Keratinocyte (primary cell): ENCODE measurements around the gene OR2H2. TPM values are rescaled to one million over a fixed set of nuclear protein-coding genes. Genes with fewer than 3 reads are reported as not detected.

Source experiments
- DNase-seq: peaks from one replicate; pipeline ENCODE4 v3.0.0-alpha.2; 2011; ENCODE audit warnings: low read depth, missing footprints, low spot score
- FAIRE-seq: peaks from 2 replicates; lab custom pipeline; 2011; peaks lifted over from hg19 to GRCh38; lab: Jason Lieb, UNC
- H2AFZ ChIP-seq: 2 replicates; pipeline ENCODE4 v1.6.0; 2012; ENCODE audit warnings: low read length, control low read depth, inconsistent platforms; ENCODE audit not compliant: control insufficient read depth
- H3K27ac ChIP-seq: 2 replicates; pipeline ENCODE4 v1.5.1; 2011; ENCODE audit warnings: low read length; ENCODE audit not compliant: control insufficient read depth, insufficient read depth
- H3K27me3 ChIP-seq: 3 replicates; pipeline ENCODE4 v1.6.0; 2011; ENCODE audit warnings: low read length; ENCODE audit not compliant: control insufficient read depth, insufficient read depth; ENCODE audit errors: extremely low read depth
- H3K36me3 ChIP-seq, 2 experiments: 2 replicates in 1 of 2; 3 replicates in 1 of 2; pipeline ENCODE4 v1.5.1; 2011; ENCODE audit warnings: low read length in 2 of 2, mild to moderate bottlenecking in 1 of 2; ENCODE audit not compliant: control insufficient read depth in 2 of 2, insufficient read depth in 2 of 2; ENCODE audit errors: extremely low read depth in 1 of 2
- H3K4me1 ChIP-seq: 3 replicates; pipeline ENCODE4 v1.5.1; 2011; ENCODE audit warnings: low read length; ENCODE audit not compliant: control insufficient read depth, insufficient read depth; ENCODE audit errors: extremely low read depth
- H3K4me2 ChIP-seq: 3 replicates; pipeline ENCODE4 v1.6.0; 2011; ENCODE audit warnings: low read depth, low read length; ENCODE audit not compliant: control insufficient read depth, insufficient read depth; ENCODE audit errors: extremely low read depth
- H3K4me3 ChIP-seq, 3 experiments: fragments of 200-600 bp in 1 of 3; sonication (generic) in 1 of 3; 2 replicates in 2 of 3; 3 replicates in 1 of 3; pipeline ENCODE4 v1.5.1; 2011 to 2016; ENCODE audit warnings: low read length in 3 of 3, mild to moderate bottlenecking in 3 of 3, control low read depth in 2 of 3, inconsistent platforms in 1 of 3, low read depth in 1 of 3, mixed read lengths in 1 of 3, mixed run types in 1 of 3, moderate library complexity in 1 of 3; ENCODE audit not compliant: control insufficient read depth in 2 of 3, insufficient read depth in 2 of 3; ENCODE audit errors: extremely low read depth in 1 of 3
- H3K79me2 ChIP-seq: 2 replicates; pipeline ENCODE4 v1.6.0; 2012; ENCODE audit warnings: low read length; ENCODE audit not compliant: control insufficient read depth, insufficient read depth
- H3K9ac ChIP-seq: 3 replicates; pipeline ENCODE4 v1.6.0; 2011; ENCODE audit warnings: low read length; ENCODE audit not compliant: control insufficient read depth, insufficient read depth; ENCODE audit errors: extremely low read depth
- H3K9me1 ChIP-seq: 3 replicates; pipeline ENCODE4 v1.6.0; 2011; ENCODE audit warnings: low read length; ENCODE audit not compliant: control insufficient read depth, insufficient read depth; ENCODE audit errors: extremely low read depth
- H3K9me3 ChIP-seq: 2 replicates; pipeline ENCODE4 v1.5.1; 2012; ENCODE audit warnings: low read depth, low read length; ENCODE audit not compliant: control insufficient read depth
- H4K20me1 ChIP-seq: 3 replicates; pipeline ENCODE4 v1.6.0; 2011; ENCODE audit warnings: low read length; ENCODE audit not compliant: control insufficient read depth, insufficient read depth; ENCODE audit errors: extremely low read depth
- EZH2 ChIP-seq: IDR thresholded peaks from one replicate; pipeline ENCODE4 v1.6.1; 2012; ENCODE audit warnings: inconsistent platforms, mild to moderate bottlenecking, low read length, moderate library complexity
- dilution Hi-C: fragments of 300-500 bp; cut with MboI; formaldehyde crosslinking; loops from one replicate; pipeline ENCODE4 v1.7.0; 2020; ENCODE audit warnings: low sequenced_read_pairs; ENCODE audit not compliant: extremely low pct_ligation_motif_present
- polyA plus RNA-seq, 5 experiments: library from polyadenylated mRNA; depleted of rRNA in 3 of 5; stranded (reverse) in 3 of 5; stranded (forward) in 1 of 5; unstranded in 1 of 5; fragments of >200 nt; gene quantifications; 1 replicate in 1 of 5; 2 replicates in 3 of 5; 3 replicates in 1 of 5; pipeline versions ENCODE4 v1.2.1 to v1.2.3, GENCODE V29; 2011 to 2012; ENCODE audit warnings: missing spikeins in 2 of 5, low read depth in 1 of 5, low replicate concordance in 1 of 5
- TF ChIP-seq, protein P1 (sequence below), 3 experiments: IDR thresholded peaks in 1 of 3; conservative IDR thresholded peaks in 1 of 3; optimal IDR thresholded peaks in 1 of 3; 2 replicates in 2 of 3; 3 replicates in 1 of 3; pipeline versions ENCODE3 to v1.5.1; 2011; ENCODE audit warnings: low read length in 3 of 3, mild to moderate bottlenecking in 3 of 3, moderate library complexity in 2 of 3, control low read depth in 1 of 3, inconsistent platforms in 1 of 3; ENCODE audit not compliant: insufficient read depth in 2 of 3; ENCODE audit errors: extremely low read depth in 1 of 3

The OR2H2 gene
- polyA plus RNA-seq, 1 donor (not counting 4 experiments of a cell fraction or from before 2014, with no cell fraction given): not detected

DNA sequence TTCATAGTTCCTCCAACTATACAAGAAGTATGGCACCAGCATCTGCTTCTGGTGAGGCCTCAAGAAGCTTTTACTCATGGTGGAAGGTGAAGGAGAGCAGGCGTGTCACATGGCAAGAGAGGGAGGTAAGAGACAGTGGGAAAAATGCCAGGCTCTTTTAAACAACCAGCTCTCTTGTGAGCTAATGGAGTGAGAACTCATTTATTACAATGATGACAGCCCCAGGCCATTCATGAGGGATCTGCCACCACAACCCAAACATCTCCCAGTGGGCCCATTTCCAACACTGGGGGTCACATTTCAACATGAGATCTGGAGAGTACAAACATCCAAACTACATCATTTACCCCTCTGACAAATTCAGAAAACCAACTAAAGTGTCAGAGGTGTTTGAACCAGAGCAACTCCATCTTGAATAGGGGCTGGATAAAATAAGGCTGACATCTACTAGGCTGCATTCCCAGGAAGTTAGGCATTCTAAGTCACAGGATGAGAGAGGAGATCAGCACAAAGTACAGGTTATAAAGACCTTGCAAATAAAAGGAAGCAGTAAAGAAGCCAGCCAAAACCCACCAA, 23.2 kb upstream of the OR2H2 start:
- Histone ChIP-seq H3K9me1 (no peaks in the 10 kb centered on the region), H3K4me2 (no peak overlapping the region), H3K4me1 (no peaks in the 10 kb centered on the region), H3K9ac (no peak overlapping the region), H3K79me2 (no peaks in the 10 kb centered on the region), H3K27ac (no peak overlapping the region), H3K36me3 (no peaks in the 10 kb centered on the region), H3K9me3 (no peaks in the 10 kb centered on the region), H2AFZ (no peak overlapping the region), H3K4me3 (no peak overlapping the region), H3K27me3 (peaks cover 7% of the 10 kb centered on the region), H4K20me1 (no peaks in the 10 kb centered on the region)
- dilution Hi-C loops: no loop called here
- no peak for DNase-seq
- TF ChIP-seq EZH2: no peak
- TF ChIP-seq, protein P1, sequence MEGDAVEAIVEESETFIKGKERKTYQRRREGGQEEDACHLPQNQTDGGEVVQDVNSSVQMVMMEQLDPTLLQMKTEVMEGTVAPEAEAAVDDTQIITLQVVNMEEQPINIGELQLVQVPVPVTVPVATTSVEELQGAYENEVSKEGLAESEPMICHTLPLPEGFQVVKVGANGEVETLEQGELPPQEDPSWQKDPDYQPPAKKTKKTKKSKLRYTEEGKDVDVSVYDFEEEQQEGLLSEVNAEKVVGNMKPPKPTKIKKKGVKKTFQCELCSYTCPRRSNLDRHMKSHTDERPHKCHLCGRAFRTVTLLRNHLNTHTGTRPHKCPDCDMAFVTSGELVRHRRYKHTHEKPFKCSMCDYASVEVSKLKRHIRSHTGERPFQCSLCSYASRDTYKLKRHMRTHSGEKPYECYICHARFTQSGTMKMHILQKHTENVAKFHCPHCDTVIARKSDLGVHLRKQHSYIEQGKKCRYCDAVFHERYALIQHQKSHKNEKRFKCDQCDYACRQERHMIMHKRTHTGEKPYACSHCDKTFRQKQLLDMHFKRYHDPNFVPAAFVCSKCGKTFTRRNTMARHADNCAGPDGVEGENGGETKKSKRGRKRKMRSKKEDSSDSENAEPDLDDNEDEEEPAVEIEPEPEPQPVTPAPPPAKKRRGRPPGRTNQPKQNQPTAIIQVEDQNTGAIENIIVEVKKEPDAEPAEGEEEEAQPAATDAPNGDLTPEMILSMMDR (optimal IDR thresholded peaks at IDR 0.05 in 1 of 3, IDR thresholded peaks at IDR 0.05 in 1 of 3, conservative IDR thresholded peaks at IDR 0.05 in 1 of 3; ENCODE audit: extremely low read depth in 1 of 3, insufficient read depth in 2 of 3, low read length in 3 of 3): no peak
- FAIRE-seq: no peak

DNA sequence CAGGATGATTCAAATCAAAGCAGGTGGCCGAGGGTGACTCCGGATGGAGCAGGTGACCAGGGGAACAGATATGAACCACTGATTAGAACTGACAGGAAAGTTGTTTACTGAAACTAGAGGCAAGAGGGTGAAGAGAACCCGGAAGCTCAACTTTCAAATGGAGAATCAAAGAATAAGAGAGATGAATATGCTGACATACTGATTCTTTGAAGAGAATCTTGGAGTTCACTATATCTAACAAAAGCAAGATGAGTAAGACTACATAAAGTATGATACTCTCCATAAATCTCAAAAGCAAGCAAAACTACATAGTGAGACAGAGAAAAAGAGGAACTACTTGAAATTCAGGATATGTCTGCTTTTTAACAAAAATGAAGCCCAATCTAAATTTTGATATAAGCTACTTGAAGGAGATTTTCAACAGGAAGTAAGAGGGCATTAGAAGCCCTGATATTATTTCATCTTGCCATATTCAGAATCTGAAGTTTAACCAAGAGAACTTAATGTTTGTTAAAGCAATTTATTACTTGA, 21.4 kb upstream of the OR2H2 start:
- H3K27me3 ChIP-seq: peaks cover 7% of the 10 kb centered on the region
- no peak overlapping the region for H3K4me3 ChIP-seq
- no peak overlapping the region for H2AFZ ChIP-seq
- no peaks in the 10 kb centered on the region for H3K36me3 ChIP-seq
- FAIRE-seq (no peak), DNase-seq (no peak)
- H3K4me2 ChIP-seq: no peak overlapping the region
- dilution Hi-C loops: no loop called here
- no peaks in the 10 kb centered on the region for H3K79me2 ChIP-seq
- H4K20me1 ChIP-seq: no peaks in the 10 kb centered on the region
- no peaks in the 10 kb centered on the region for H3K9me1 ChIP-seq
- TF ChIP-seq, protein P1 (optimal IDR thresholded peaks at IDR 0.05 in 1 of 3, IDR thresholded peaks at IDR 0.05 in 1 of 3, conservative IDR thresholded peaks at IDR 0.05 in 1 of 3; ENCODE audit: extremely low read depth in 1 of 3, insufficient read depth in 2 of 3, low read length in 3 of 3): no peak
- TF ChIP-seq EZH2: no peak
- no peaks in the 10 kb centered on the region for H3K9me3 ChIP-seq
- H3K9ac ChIP-seq: no peak overlapping the region
- no peaks in the 10 kb centered on the region for H3K4me1 ChIP-seq
- H3K27ac ChIP-seq: no peak overlapping the region
